Astrocyte of the hippocampus (primary cell): ENCODE results near the gene CD163L1.
"Not testable (repeated sequence)": the region's sequence is repeated elsewhere in the genome, so short reads cannot be mapped to it uniquely, and the experiment has no call there.

Experiments
- DNase-seq: peaks from one replicate; pipeline ENCODE4 v3.0.0; 2011; ENCODE audit warnings: low read depth, low spot score

Gene CD163L1

DNA sequence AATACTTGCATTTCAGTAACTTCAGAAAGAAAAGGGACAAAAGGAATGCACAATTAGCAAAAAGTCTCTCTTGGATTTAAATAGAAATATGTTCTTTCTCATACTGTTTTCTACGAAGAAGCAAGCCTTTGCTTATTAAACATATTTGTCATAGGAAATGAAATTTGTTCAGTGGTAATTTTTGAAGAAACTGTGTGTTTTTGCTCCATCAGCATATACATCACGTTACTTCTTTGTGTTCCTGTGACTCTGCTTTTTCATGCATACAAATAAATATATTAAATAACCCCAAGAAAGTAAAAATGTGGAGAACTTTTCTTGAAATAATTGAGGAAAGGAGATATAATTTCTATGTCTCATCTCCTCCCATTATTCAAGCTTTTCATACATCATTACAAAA lies 39.7 kb downstream of the CD163L1 start:
- no peak for DNase-seq

DNA sequence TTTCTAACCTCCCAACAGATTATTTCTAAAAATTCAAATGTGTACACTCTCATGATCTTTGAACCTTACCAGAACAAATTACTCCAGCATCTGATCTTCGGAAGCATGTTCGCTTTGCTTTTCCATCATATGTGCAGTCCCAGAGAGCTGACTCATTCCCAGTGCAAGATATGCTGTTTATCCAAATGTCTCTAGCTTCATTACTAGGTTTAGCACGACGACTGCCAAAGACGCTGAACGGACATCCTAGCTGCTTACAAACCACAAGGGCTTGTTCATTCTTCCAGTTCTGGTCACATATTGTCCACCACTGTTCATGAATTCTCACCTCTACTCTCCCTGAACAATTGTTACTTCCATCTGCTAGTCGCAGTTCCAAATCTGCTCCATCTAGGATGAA lies 40.5 kb downstream of the CD163L1 start:
- DNase-seq = no peak

DNA sequence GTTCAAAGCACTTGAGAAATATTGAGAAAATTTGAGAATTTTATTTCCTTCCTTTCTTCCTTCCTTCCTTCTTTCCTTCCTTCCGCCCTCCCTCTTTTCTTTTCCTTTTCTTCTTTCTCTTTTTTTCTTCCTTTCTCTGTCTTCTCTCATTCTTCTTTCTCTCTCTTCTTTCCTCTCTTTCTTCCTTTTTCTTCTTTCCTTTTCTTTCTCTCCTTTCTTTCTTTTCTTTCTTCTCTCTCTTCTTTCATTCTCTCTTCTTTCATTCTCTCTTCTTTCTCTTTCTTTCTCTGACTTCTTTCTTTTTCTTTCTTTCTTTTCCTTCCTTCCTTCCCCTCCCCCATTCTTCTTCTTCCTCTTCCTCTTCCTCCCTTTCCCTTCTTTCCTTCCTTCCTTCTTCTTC lies 44.9 kb downstream of the CD163L1 start:
- no peak for DNase-seq

DNA sequence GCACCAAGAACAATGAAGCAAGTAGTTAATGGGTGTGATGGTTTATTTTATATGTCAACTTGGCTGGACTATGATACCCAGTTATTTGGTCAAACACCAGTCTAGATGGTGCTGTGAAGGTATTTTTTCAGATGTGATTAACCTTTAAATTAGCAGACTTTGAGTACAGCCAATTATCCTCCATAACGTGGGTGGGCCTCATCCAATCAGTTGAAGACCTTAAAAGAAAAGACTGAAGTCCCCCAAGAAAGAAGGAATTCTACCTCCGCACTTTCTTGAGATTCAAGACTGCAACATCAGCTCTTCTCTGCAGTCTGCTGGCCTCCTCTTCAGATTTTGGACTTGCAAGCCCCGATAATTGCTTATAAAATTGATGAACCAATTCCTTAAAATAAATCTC lies 47.5 kb downstream of the CD163L1 start:
- no peak for DNase-seq

- DNase-seq = no peak
These were observed 48.0 kb downstream of the CD163L1 start for GRCh38 chr12:7395950-7396349.

- no peak for DNase-seq
These were observed 56.7 kb downstream of the CD163L1 start for GRCh38 chr12:7387289-7387688.

- DNase-seq = no peak
These were observed 60.8 kb downstream of the CD163L1 start for GRCh38 chr12:7383157-7383556.

DNA sequence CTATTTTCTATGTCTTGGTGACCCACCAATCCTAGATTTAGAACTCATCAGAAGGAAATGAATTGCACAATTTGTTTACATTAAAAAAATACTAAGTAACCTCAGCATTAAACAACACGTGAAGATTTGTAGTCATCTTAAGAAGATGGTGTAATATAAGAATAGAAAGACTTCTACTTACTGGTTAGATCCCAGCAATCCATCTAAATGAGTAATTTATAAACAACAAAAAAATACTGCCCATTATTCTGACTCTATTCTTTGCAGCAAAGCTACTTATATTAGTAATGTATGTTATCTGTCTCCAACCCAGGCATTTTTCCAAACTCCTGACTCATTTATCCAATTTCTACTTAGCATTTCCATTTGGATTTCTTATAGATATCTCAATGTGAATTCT lies 67.8 kb downstream of the CD163L1 start:
- no peak for DNase-seq

GRCh38 chr12:7375145-7375543 lies 68.8 kb downstream of the CD163L1 start:
- DNase-seq = no peak

GRCh38 chr12:7374423-7375144 lies 69.4 kb downstream of the CD163L1 start:
- no peak for DNase-seq

GRCh38 chr12:7373226-7373625 lies 70.7 kb downstream of the CD163L1 start:
- no peak for DNase-seq

DNA sequence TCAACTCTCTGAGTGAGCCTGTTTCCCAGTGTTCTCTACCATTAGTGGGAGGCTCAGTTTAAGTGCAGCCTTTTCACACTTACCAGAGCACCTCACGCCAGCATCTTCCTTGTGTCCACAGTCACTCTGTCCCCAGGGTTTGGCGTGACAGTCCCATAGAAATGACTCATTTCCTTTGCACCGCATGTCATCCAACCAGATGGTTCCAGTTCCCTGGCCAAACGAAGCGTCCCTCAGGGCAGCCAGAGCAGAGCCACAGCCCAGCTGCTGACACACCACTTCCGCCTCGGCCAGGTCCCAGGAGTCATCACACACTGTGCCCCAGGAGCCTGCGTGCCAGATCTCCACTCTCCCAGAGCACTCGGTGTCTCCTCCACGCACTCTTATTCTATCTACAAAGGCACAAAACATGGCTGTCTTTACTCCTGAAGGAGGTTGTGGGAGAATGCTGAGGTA lies 74.7 kb downstream of the CD163L1 start:
- DNase-seq = no peak

DNA sequence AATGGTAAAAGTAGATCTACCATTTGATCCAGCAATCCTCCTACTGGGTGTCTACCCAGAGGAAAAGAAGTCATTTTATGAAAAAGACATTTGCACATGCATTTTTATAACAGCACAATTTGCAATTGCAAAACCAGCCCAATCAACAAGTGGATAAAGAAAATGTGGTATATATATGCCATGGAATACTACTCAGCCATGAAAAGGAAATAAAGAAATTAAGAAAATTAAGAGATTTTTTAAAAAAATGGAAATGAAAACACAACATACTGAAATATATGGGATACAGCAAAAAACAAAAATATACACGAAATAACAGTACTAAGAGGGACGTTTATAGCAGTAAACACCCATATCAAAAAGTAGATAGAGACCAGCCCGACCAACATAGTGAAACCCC lies 81.2 kb downstream of the CD163L1 start:
- DNase-seq = no peak

- DNase-seq = no peak
These were observed 82.7 kb downstream of the CD163L1 start for GRCh38 chr12:7361265-7361664.

DNA sequence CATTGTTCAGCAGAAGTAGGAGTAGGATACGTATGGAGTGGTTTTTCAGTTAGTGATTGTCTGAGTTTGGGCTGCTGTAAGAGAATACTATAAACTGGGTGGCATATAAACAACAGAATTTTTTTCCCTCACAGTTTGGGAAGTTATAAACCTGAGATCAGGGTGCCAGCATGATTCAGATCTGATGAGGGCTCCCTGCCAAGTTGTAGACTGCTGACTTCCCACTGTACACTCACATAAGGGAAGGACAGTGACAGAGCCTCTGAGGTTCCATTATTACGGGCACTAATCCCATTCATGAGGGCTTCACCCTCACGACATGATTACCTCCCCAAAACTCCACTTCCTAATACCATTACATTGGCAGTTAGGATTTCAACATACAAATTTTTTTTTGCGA lies 89.4 kb downstream of the CD163L1 start:
- DNase-seq = no peak

- DNase-seq = no peak
These were observed 91.3 kb downstream of the CD163L1 start for GRCh38 chr12:7352661-7353060.

GRCh38 chr12:7351177-7351576 lies 92.8 kb downstream of the CD163L1 start:
- DNase-seq = no peak

DNA sequence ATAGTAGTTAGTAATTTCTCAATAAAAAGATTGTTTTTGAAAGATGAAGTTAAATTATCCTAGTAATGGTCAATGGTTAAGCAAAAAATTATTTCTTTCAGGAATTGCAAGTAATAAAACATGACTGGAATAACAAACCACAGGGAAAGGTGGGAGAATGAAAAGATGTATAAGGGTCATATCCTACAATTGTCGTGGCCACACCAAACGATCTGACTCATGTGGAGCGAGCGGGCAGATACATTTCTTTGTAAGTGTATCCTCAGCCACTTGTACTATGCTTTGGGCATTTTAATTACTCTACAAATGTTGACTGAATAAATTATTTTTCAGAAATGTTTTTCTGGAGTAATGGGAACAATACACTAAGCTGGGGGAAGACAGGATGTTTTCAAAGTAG lies 94.5 kb downstream of the CD163L1 start:
- no peak for DNase-seq

GRCh38 chr12:7346551-7347225 lies 97.3 kb downstream of the CD163L1 start:
- DNase-seq = no peak

GRCh38 chr12:7344833-7345606 lies 98.9 kb downstream of the CD163L1 start:
- no peak for DNase-seq

DNA sequence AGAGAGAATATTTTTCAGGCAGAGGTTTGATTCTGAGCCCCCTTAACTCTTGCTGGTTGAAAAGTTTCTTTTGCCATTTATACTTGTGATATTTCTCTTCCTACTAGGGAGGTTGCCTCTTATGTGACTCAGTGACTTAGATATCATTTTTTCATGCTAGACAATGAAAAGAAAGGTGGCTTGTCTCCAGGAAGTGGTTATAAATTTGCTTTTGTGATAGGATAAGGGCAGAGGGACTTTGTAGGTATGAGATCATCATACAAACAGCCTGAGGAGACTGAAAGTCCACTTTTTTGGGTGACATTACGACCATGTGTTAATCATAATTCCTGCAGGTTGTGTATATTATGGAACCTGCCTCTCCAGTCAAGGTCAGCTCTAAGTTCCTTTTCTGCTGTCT lies 104.3 kb downstream of the CD163L1 start:
- DNase-seq = no peak

DNA sequence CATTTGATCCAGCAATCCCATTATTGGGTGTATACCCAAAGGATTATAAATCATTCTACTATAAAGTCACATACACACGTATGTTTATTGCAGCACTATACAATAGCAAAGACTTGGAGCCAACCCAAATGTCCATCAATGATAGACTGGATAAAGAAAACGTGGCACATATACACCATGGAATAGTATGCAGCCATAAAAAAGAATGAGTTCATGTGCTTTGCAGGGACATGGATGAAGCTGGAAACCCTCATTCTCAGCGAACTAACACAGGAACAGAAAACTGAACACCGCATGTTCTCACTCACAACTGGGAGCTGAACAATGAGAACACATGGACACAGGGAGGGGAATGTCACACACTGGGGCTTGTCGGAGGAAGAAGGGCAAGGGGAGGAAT lies 106.2 kb downstream of the CD163L1 start:
- DNase-seq = not testable (repeated sequence)

- DNase-seq = no peak
These were observed 116.0 kb downstream of the CD163L1 start for GRCh38 chr12:7327918-7328317.
